ENCODE data around the gene SCAF8. TPM values are rescaled to one million over a fixed set of nuclear protein-coding genes. Genes with fewer than 3 reads are reported as not detected.
"Not testable (repeated sequence)": the region's sequence is repeated elsewhere in the genome, so short reads cannot be mapped to it uniquely, and the experiment has no call there.

SCAF8 gene
- polyA plus RNA-seq, 3 donors, result 53.9 to 65.8 (median 57.9) TPM

DNA sequence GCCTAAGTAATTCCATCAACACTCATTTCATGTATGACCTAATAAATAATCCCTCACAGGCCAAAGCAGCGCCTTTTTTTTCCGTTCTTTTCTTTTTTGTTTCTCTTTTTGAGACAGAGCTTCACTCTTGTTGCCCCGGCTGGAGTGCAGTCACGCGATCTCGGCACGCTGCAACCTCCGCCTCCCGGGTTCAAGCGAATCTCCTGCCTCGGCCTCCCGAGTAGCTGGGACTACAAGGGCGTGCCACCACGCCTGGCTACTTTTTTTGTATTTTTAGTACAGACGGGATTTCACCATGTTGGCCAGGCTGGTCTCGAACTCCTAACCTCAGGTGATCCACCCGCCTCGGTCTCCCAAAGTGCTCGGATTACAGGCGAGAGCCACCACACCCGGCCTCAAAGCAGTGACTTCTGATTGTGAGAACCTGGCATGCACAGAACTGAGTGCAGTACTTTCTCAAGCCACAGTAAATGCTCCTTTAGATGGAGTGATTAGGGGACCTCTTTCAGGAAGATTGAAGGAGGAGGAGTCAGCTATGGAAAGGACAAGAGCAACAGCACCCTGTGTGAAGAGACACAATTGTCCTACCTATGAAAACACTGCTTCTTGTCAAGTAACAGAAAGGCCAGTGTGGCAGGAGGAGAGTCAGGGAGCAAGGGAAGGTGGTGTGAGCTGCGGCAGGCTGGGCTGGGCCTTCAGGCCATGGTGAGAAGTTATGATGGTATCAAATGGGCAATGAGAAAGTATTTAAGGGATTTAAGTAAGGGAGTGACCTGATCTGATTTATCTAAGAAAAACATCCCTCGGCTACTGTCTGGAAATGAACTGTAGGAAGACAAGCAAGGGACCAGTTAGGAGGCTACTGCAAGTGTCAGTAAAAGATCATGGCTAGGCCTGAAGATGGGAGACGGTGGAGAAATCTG, 1.7 kb upstream of the SCAF8 start:
- DNase-seq (ENCODE audit: extremely low read depth in 1 of 11, low read depth in 9 of 11, low spot score in 4 of 11), result no peak

DNA sequence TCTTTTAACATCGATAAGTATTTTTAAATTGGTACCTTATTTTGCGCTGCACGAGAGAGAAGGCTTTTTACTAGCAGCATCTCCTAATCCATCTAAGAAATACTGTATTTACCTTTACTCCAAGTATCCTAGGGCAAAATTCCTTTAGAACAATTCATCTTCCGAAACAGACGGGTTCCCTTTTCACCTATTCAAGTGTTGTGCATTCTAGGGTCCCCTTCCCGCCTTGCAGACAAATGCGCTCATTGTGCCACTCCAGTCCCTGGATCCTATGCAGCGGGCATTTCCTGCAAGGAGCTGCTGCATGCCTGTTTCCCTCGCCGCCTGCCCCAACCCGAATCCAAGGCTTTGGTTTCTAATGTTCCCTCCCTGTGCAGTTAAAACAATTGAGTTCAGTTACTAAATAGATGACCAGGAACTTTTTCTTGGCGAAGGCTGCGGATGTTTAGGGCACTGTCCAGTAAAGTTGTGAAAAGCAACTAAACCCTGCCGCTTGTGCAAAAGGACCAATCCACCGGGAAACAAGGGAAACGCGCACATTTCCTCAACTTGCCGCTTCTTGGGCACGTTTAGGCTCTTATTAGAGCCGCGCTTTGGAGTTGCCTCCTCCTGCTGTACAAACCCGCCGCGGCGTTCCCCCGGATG, 556 bp upstream of the SCAF8 start:
- DNase-seq (ENCODE audit: extremely low read depth in 1 of 11, low read depth in 9 of 11, low spot score in 4 of 11), result peak in 7 of 11 donors; percentile 6 to 65 (median 39)

GRCh38 chr6:154733626-154734382, 588 bp downstream of the SCAF8 start:
- peak; percentile 83 to 96 (median 93) for DNase-seq (ENCODE audit: extremely low read depth in 1 of 11, low read depth in 9 of 11, low spot score in 4 of 11)

- no peak for DNase-seq (ENCODE audit: extremely low read depth in 1 of 11, low read depth in 9 of 11, low spot score in 4 of 11)
These were observed 3.5 kb downstream of the SCAF8 start for GRCh38 chr6:154736618-154737259.

DNA sequence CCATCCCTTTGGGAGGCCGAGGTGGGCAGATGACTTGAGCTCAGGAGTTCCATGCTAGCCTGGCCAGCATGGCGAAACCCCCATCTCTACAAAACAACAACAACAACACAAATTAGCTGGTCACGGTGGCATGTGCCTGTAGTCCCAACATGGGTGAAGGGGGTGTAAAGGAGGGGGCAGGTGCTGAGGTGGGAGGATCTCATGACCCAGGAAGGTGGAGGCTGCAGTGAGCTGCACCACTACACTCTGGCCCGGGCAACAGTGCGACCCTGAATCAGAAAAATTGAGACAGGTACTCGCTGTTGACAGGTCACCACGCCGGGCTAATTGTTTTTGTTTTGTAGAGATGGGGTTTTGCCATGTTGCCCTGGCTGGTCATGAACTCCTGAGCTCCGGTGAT, 4.2 kb downstream of the SCAF8 start:
- no peak for DNase-seq (ENCODE audit: extremely low read depth in 1 of 11, low read depth in 9 of 11, low spot score in 4 of 11)

DNA sequence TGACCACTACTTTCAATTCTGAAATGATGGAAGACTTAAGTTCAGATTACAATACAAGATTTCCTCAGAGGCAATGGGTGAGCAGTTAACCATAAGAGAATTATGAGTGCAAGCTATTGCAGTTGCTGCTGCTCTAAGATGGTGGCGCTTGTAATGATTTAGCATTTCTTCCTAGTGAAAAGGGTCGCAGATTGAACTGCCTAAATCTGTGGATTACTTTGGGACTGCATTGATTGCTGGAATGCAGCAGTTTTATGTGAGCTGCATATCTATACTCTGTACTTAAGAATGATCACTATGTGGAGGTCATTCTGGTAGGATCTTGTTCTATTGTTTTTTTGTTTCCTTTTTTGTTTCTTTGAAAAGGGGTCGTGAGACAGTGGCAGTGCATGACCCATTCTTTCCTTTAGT, 5.3 kb downstream of the SCAF8 start:
- DNase-seq (ENCODE audit: extremely low read depth in 1 of 11, low read depth in 9 of 11, low spot score in 4 of 11), result no peak

GRCh38 chr6:154740658-154741057, 7.4 kb downstream of the SCAF8 start:
- DNase-seq (ENCODE audit: extremely low read depth in 1 of 11, low read depth in 9 of 11, low spot score in 4 of 11), result no peak

DNA sequence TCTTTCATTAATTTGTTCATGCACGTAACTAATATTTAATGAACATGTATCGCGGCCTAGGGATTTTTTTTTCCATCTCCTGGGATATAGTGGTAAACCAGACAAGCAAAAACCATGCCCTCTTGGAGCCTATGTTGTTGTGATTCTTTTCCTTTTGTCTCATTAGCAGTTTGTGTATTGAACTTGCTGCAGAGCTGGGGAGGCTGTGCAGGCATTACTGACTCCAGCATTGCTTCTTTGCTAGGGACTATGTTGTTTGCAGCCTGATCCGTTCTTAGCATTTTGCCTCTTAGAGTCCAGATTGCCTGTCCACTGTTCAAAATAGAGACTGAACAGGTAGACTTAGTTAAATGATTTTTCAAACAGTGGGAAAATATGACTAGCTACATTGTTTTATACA, 9.7 kb downstream of the SCAF8 start:
- no peak for DNase-seq (ENCODE audit: extremely low read depth in 1 of 11, low read depth in 9 of 11, low spot score in 4 of 11)

GRCh38 chr6:154744029-154744745, 11.0 kb downstream of the SCAF8 start:
- DNase-seq (ENCODE audit: extremely low read depth in 1 of 11, low read depth in 9 of 11, low spot score in 4 of 11), result not testable (repeated sequence)

GRCh38 chr6:154745243-154745642, 12.0 kb downstream of the SCAF8 start:
- DNase-seq (ENCODE audit: extremely low read depth in 1 of 11, low read depth in 9 of 11, low spot score in 4 of 11), result no peak

DNA sequence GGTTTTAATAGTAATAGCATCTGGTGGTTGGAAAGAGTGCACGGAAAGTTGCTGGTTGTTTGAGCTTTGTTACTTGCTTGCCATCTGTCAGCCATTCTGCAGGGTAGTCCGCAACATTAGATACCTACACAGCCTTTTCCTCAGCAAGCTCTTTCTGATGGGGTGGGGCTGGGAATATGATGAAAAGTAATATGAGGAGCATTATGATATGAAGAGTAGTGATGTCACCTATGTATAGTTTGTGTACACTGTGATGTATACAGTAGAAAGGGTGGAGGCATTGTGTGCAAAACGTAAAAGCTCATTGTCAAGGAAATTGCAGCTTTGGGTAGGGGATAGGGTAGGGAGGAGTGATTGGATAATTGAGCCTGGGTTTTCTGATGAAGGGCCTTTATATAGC, 16.1 kb downstream of the SCAF8 start:
- DNase-seq (ENCODE audit: extremely low read depth in 1 of 11, low read depth in 9 of 11, low spot score in 4 of 11), result no peak

DNA sequence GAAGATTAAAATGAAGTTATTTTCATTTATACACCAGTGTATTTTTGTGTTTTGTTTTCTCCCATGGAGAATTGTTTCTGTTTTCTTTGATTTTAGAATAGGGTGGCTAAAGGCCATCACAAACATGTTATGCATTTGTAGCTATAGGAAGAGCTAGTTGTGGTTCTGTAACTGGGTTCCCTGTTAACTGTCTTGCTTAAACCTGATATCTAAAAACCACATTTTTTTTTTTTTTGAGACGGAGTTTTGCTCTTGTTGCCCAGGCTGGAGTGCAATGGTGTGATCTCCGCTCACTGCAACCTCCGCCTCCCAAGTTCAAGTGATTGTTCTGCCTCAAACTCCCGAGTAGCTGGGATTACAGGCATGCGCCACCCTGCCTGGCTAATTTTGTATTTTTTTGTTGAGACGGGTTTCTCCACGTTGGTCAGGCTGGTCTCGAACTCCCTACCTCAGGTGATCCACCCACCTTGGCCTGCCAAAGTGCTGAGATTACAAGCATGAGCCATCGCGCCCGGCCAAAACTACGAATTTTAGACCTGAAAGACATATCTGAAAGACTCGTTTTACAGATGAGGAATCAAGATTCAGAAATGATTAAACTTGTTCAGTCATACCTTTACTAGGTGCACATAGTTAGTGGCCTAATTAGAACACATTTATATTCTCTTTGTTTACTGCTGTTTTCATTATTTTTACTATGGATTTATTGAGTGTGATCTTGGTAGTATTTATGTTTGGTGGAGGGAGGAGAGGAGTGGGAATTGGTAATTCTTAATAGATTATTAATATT, 18.0 kb downstream of the SCAF8 start:
- DNase-seq (ENCODE audit: extremely low read depth in 1 of 11, low read depth in 9 of 11, low spot score in 4 of 11), result no peak

GRCh38 chr6:154752022-154752421, 18.8 kb downstream of the SCAF8 start:
- no peak for DNase-seq (ENCODE audit: extremely low read depth in 1 of 11, low read depth in 9 of 11, low spot score in 4 of 11)

- no peak for DNase-seq (ENCODE audit: extremely low read depth in 1 of 11, low read depth in 9 of 11, low spot score in 4 of 11)
These were observed 20.9 kb downstream of the SCAF8 start for GRCh38 chr6:154754152-154754551.

DNA sequence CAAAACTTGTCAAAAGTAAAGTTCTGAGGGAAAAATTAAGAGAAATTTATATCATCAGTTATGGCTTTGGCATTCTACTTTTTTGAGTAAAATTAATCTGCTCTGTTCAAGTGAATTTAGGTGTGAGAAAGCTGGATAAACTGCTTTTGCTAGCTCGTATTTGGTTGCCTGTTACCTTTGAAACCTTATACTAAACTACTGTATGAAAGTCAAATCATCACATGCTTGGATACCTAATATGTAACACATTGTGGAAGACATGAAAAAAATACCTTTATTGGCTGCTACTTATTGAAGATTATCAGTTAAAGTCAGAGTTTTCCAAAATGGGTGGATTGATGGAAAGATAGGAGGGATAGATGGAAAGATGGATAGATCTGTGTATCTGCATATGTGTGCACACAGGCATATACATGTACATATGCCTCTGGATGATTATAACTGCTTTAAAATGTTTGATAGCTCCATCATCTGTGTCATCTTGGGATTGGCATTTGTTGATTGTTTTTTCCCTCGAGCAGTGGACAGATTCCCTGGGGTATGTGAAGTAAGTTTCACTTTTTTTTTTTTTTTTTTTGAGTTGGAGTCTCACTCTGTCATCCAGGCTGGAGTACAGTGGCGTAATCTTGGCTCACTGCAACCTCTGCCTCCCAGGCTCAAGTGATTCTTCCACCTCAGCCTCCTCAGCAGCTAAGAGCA, 24.3 kb downstream of the SCAF8 start:
- no peak for DNase-seq (ENCODE audit: extremely low read depth in 1 of 11, low read depth in 9 of 11, low spot score in 4 of 11)

DNA sequence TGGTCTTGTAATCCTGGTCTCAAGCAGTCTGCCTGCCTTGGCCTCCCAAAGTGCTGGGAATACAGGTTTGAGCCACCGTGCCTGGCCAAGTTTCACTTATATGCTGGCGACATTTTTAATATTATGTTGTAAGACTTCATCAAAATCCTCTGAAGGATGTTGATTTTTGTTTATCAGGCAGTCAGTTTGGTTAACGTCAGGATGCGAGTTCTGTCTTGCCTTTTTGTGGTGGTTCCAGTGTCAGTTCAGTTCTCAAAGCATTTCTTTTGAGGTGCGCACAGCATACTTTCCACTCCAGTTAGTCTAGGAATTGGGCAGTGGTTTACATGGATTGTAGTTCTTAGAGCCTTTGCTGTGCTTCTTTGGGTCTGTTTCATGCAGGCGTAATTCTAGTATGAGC, 24.9 kb downstream of the SCAF8 start:
- no peak for DNase-seq (ENCODE audit: extremely low read depth in 1 of 11, low read depth in 9 of 11, low spot score in 4 of 11)

- no peak for DNase-seq (ENCODE audit: extremely low read depth in 1 of 11, low read depth in 9 of 11, low spot score in 4 of 11)
These were observed 30.4 kb downstream of the SCAF8 start for GRCh38 chr6:154763650-154764049.

Measured in renal cortex interstitium (tissue), 11 donors.